ENCODE measurements around the gene FAP. TPM values are rescaled to one million over a fixed set of nuclear protein-coding genes. Genes with fewer than 3 reads are reported as not detected.

The FAP gene
- total and polyA plus RNA-seq, 2 donors (not counting 3 experiments of a cell fraction or from before 2014, with no cell fraction given), result 1.1 TPM; not detected in 1

GRCh38 chr2:162125138-162125537, 118.1 kb downstream of the FAP start:
- POLR2A ChIA-PET, result no interaction called here

More at GRCh38 chr2:162125138-162125537, 118.1 kb downstream of the FAP start:
- DNase-seq (ENCODE audit: low read depth, low spot score) (no peak), FAIRE-seq (no peak)
- CTCF ChIA-PET, result interaction anchor here (0.8 to 3.9 kb wide), 19 partner anchors 8 to 543 kb away, joined by 3 to 70 read pairs (median 5); no protein-coding TSS in a partner anchor
- no TSS peak for BruUV-seq (replicated peaks)
- H3K36me3 ChIP-seq (ENCODE audit: control insufficient read depth in 2 of 2, extremely low read depth in 1 of 2, insufficient read depth in 2 of 2, low read length in 2 of 2), result no peaks in the 10 kb centered on the region
- H3K4me1 ChIP-seq (ENCODE audit: control insufficient read depth, extremely low read depth, insufficient read depth, low read length), result peaks cover 13% of the 10 kb centered on the region
- no peak overlapping the region for H3K4me2 ChIP-seq (ENCODE audit: insufficient read depth, low read length)
- dilution Hi-C loops (cut with MboI; ENCODE audit: extremely low pct_ligation_motif_present, low sequenced_read_pairs) (no loop called here), intact Hi-C loops (cut with micrococcal nuclease) (loop anchor here (5.0 kb wide), 1 partner anchor 698 kb away; no protein-coding TSS in a partner anchor)
- no peak overlapping the region for H3K27ac ChIP-seq (ENCODE audit: insufficient read depth, low read depth, low read length)
- no peak overlapping the region for H2AFZ ChIP-seq (ENCODE audit: low read depth, low read length)
- TF ChIP-seq GATA2 (IDR thresholded peaks at IDR 0.05; ENCODE audit: insufficient read depth, insufficient read length, low read depth, low read length) (no peak), POLR2AphosphoS5 (IDR thresholded peaks at IDR 0.05; ENCODE audit: insufficient read depth, low read depth, low read length) (no peak), POLR2A (IDR thresholded peaks at IDR 0.05; ENCODE audit: low read depth, low read length) (no peak), EZH2 (IDR thresholded peaks at IDR 0.05; ENCODE audit: borderline replicate concordance, low read depth, low read length, severe bottlenecking) (no peak), CTCF (IDR thresholded peaks at IDR 0.05; ENCODE audit: extremely low read depth in 1 of 2, insufficient read depth in 1 of 2, low read depth in 1 of 2, low read length in 2 of 2) (no peak)
- no peaks in the 10 kb centered on the region for H3K9me3 ChIP-seq (replicated peaks; ENCODE audit: control insufficient read depth, insufficient read depth, low read length)
- no peaks in the 10 kb centered on the region for H3K79me2 ChIP-seq (ENCODE audit: control insufficient read depth, insufficient read depth, low read length)
- no peaks in the 10 kb centered on the region for H4K20me1 ChIP-seq (replicated peaks; ENCODE audit: control insufficient read depth, extremely low read depth, insufficient read depth, low read length)
- no peak overlapping the region for H3K4me3 ChIP-seq (replicated peaks in 1 of 3; ENCODE audit: insufficient read depth in 1 of 3, low read depth in 1 of 3, low read length in 3 of 3)
- H3K27me3 ChIP-seq (ENCODE audit: control insufficient read depth in 2 of 2, insufficient read depth in 2 of 2, low read length in 2 of 2), result peaks cover 0 to 9% of the 10 kb centered on the region in 2 experiments
- no peak overlapping the region for H3K9ac ChIP-seq (replicated peaks; ENCODE audit: extremely low read depth, insufficient read depth, low read length)
- no peaks in the 10 kb centered on the region for H3K9me1 ChIP-seq (replicated peaks; ENCODE audit: control insufficient read depth, extremely low read depth, insufficient read depth, low read length)
